Right ventricle myocardium superior (tissue), 1 donor: ENCODE results near the gene TMEM35A. TPM values are rescaled to one million over a fixed set of nuclear protein-coding genes. Genes with fewer than 3 reads are reported as not detected.

ENCODE experiments used
- ATAC-seq: fragments of 200-7000 bp; cut with Tn5 transposase; one replicate; pipeline ENCODE4 v1.9.1; 2020; ENCODE audit warnings: mild to moderate bottlenecking; ENCODE audit not compliant: poor library complexity
- DNase-seq: peaks from one replicate; pipeline ENCODE4 v3.0.0-alpha.2; 2020
- intact Hi-C: fragments of 100-400 bp; cut with DNase I; formaldehyde crosslinking; loops from one replicate; pipeline ENCODE4 v1.11.2; 2022
- total RNA-seq: library from RNA; stranded (reverse); fragmentation: NEBNext Ultra II Directional; extraction: Animal tissue kit (Norgen Biotek cat#: 25700); gene quantifications from one replicate; pipeline ENCODE4 v1.2.1, GENCODE V29; 2021
- donor health status: DM: no; HTN: yes; CAD: no; lungs with severe emphysema.

The TMEM35A gene
- total RNA-seq, 1 donor from 2014 or later = 0.30 TPM

- no peak for DNase-seq
- intact Hi-C loops = no loop called here
- ATAC-seq = no peak
Observed at GRCh38 chrX:101136235-101136634, 57.6 kb downstream of the TMEM35A start.

Other genes starting within 250 kb of the TMEM35A start
- not detected for gene NOX1, start 204.5 kb upstream of the TMEM35A start, total RNA-seq
- gene XKRX, start 150.0 kb upstream of the TMEM35A start, total RNA-seq = not detected
- gene ARL13A, start 109.2 kb upstream of the TMEM35A start, total RNA-seq = not detected
- 17.0 TPM for gene TRMT2B, start 26.8 kb upstream of the TMEM35A start, total RNA-seq
- 0.51 TPM for gene CENPI, start 19.3 kb downstream of the TMEM35A start, total RNA-seq
- 0.05 TPM for gene DRP2, start 140.9 kb downstream of the TMEM35A start, total RNA-seq
- not detected for gene TAF7L, start 212.5 kb downstream of the TMEM35A start, total RNA-seq